ENCODE data around the gene DDX55. TPM values are rescaled to one million over a fixed set of nuclear protein-coding genes. Genes with fewer than 3 reads are reported as not detected.

The DDX55 gene
- total RNA-seq, 1 experiment from 2014 or later, result 50.0 TPM

DNA sequence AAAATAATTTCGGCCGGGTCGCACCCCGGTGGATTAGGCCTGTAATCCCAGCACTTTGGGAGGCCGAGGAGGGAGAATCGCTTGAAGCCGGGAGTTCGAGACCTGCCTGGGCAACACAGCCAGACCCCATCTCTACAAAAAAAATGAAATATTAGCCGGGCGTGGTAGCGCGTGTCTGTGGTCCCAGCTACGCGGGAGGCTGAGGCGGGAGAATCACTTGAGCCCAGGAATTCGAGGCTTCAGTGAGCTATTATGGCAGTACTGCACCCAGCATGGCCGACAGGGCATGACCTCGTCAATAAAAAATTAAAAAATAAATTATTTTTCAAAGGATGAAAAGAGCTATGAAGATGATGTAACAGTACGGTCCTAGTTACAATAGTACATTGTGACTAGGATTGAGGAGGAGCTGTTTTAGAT, 32.3 kb downstream of the DDX55 start:
- Histone ChIP-seq H3K36me3 (ENCODE audit: low read depth, low read length) (peaks cover 15% of the 10 kb centered on the region), H3K4me1 (ENCODE audit: insufficient read depth, low read length) (peaks cover 12% of the 10 kb centered on the region), H3K27ac (ENCODE audit: low read length) (peak overlapping the region; percentile 64), H4K20me1 (ENCODE audit: low read length) (no peaks in the 10 kb centered on the region), H3F3A (ENCODE audit: low read length, unreplicated experiment) (no peaks in the 10 kb centered on the region), H3K4me2 (ENCODE audit: low read length) (peak overlapping the region; percentile 84), H2AFZ (ENCODE audit: low read length) (peak overlapping the region; percentile 74), H3K9me2 (replicated peaks; ENCODE audit: low read length) (no peaks in the 10 kb centered on the region), H3K9ac (ENCODE audit: low read length) (peak overlapping the region; percentile 100), H3K4me3 (ENCODE audit: low read length) (peak overlapping the region; percentile 94), H3K9me3 (ENCODE audit: low read length) (no peaks in the 10 kb centered on the region), H3K79me2 (ENCODE audit: low read length) (peaks cover 43% of the 10 kb centered on the region), H3K27me3 (ENCODE audit: low read length) (no peaks in the 10 kb centered on the region)
- ChIA-PET CTCF (no interaction called here), POLR2A (ENCODE audit: unreplicated experiment) (no interaction called here)
- no peak for DNase-seq
- no peak for TF ChIP-seq EZH2phosphoT487 (IDR thresholded peaks at IDR 0.05; ENCODE audit: borderline replicate concordance, low read length)
- TF ChIP-seq, protein P1, sequence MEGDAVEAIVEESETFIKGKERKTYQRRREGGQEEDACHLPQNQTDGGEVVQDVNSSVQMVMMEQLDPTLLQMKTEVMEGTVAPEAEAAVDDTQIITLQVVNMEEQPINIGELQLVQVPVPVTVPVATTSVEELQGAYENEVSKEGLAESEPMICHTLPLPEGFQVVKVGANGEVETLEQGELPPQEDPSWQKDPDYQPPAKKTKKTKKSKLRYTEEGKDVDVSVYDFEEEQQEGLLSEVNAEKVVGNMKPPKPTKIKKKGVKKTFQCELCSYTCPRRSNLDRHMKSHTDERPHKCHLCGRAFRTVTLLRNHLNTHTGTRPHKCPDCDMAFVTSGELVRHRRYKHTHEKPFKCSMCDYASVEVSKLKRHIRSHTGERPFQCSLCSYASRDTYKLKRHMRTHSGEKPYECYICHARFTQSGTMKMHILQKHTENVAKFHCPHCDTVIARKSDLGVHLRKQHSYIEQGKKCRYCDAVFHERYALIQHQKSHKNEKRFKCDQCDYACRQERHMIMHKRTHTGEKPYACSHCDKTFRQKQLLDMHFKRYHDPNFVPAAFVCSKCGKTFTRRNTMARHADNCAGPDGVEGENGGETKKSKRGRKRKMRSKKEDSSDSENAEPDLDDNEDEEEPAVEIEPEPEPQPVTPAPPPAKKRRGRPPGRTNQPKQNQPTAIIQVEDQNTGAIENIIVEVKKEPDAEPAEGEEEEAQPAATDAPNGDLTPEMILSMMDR (conservative IDR thresholded peaks at IDR 0.05; ENCODE audit: low read depth, low read length), result no peak
- no peak for TF ChIP-seq EZH2 (IDR thresholded peaks at IDR 0.05; ENCODE audit: low read length, unreplicated experiment)
- intact Hi-C loops (cut with micrococcal nuclease), result no loop called here
- no peak for ATAC-seq
- BruUV-seq (replicated peaks), result TSS peak; percentile 94

DNA sequence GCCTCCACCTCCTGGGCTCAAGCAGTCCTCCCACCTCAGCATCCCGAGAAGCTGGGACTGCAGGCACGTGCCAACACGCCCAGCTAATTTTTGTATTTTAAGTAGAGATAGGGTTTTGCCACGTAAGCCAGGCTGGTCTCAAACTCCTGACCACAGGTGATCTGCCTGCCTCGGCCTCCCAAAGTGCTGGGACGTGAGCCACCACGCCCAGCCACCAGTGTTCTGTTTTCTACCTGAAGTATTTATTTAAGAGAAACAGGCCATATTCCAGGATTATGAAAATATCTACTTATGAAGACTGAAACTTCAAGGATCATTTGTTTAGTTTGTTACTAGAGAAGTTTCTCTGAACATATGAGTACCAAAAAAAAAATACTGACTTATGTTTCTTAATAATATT, 42.0 kb downstream of the DDX55 start:
- Histone ChIP-seq H3K9me2 (replicated peaks; ENCODE audit: low read length) (no peaks in the 10 kb centered on the region), H3F3A (ENCODE audit: low read length, unreplicated experiment) (no peaks in the 10 kb centered on the region), H3K79me2 (ENCODE audit: low read length) (no peaks in the 10 kb centered on the region), H3K27ac (ENCODE audit: low read length) (no peak overlapping the region), H3K9me3 (ENCODE audit: low read length) (no peaks in the 10 kb centered on the region), H3K36me3 (ENCODE audit: low read depth, low read length) (peaks cover 26% of the 10 kb centered on the region; the same call in 1 of the 2 replicates), H3K4me2 (ENCODE audit: low read length) (no peak overlapping the region), H3K4me1 (ENCODE audit: insufficient read depth, low read length) (no peaks in the 10 kb centered on the region), H3K27me3 (ENCODE audit: low read length) (no peaks in the 10 kb centered on the region), H2AFZ (ENCODE audit: low read length) (no peak overlapping the region), H3K9ac (ENCODE audit: low read length) (no peak overlapping the region), H3K4me3 (ENCODE audit: low read length) (no peak overlapping the region), H4K20me1 (ENCODE audit: low read length) (no peaks in the 10 kb centered on the region)
- ATAC-seq (no peak), DNase-seq (no peak)
- POLR2A ChIA-PET (ENCODE audit: unreplicated experiment), result interaction anchor here (0.6 kb wide), 1 partner anchor 523 kb away, joined by 4 read pairs; no protein-coding TSS in a partner anchor
- BruUV-seq (replicated peaks), result no TSS peak
- CTCF ChIA-PET, result no interaction called here
- TF ChIP-seq, protein P1 (conservative IDR thresholded peaks at IDR 0.05; ENCODE audit: low read depth, low read length), result no peak
- TF ChIP-seq EZH2phosphoT487 (IDR thresholded peaks at IDR 0.05; ENCODE audit: borderline replicate concordance, low read length) (no peak), EZH2 (IDR thresholded peaks at IDR 0.05; ENCODE audit: low read length, unreplicated experiment) (no peak)
- intact Hi-C loops (cut with micrococcal nuclease), result no loop called here

DNA sequence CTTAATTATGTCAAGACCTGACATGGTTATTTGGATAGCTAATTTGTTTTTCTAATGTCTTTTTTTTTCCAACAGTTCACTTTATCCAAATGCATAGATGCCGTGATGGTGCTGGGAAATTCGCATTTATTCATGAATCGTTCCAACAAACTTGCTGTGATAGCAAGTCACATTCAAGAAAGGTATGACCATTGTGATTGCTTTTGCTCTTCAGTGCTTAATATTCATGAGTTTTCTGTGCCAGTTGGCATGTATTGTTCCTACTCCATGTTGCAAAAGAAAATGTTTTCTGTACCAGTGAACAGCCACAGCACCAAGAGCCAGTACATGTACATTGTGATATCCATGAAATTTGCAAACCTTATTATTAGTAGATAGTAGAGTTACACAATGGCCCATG, 43.5 kb downstream of the DDX55 start:
- no peak overlapping the region for H3K4me2 ChIP-seq (ENCODE audit: low read length)
- H3K9me2 ChIP-seq (replicated peaks; ENCODE audit: low read length), result no peaks in the 10 kb centered on the region
- intact Hi-C loops (cut with micrococcal nuclease), result loop anchor here (1.0 kb wide), 1 partner anchor 785 kb away; no protein-coding TSS in a partner anchor
- H3K79me2 ChIP-seq (ENCODE audit: low read length), result no peaks in the 10 kb centered on the region
- CTCF ChIA-PET, result interaction anchor here (0.5 to 0.6 kb wide), 2 partner anchors 785 to 811 kb away, joined by 3 to 7 read pairs; no protein-coding TSS in a partner anchor
- no peaks in the 10 kb centered on the region for H4K20me1 ChIP-seq (ENCODE audit: low read length)
- no peak for ATAC-seq
- H2AFZ ChIP-seq (ENCODE audit: low read length), result no peak overlapping the region
- no peaks in the 10 kb centered on the region for H3K4me1 ChIP-seq (ENCODE audit: insufficient read depth, low read length)
- H3K4me3 ChIP-seq (ENCODE audit: low read length), result no peak overlapping the region
- no peak overlapping the region for H3K27ac ChIP-seq (ENCODE audit: low read length)
- H3F3A ChIP-seq (ENCODE audit: low read length, unreplicated experiment), result no peaks in the 10 kb centered on the region
- TF ChIP-seq EZH2phosphoT487 (IDR thresholded peaks at IDR 0.05; ENCODE audit: borderline replicate concordance, low read length) (no peak), EZH2 (IDR thresholded peaks at IDR 0.05; ENCODE audit: low read length, unreplicated experiment) (no peak)
- TF ChIP-seq, protein P1 (conservative IDR thresholded peaks at IDR 0.05; ENCODE audit: low read depth, low read length), result no peak
- BruUV-seq (replicated peaks), result no TSS peak
- H3K36me3 ChIP-seq (ENCODE audit: low read depth, low read length), result peaks cover 29% of the 10 kb centered on the region; the same call in 1 of the 2 replicates
- no peaks in the 10 kb centered on the region for H3K9me3 ChIP-seq (ENCODE audit: low read length)
- POLR2A ChIA-PET (ENCODE audit: unreplicated experiment), result no interaction called here
- H3K27me3 ChIP-seq (ENCODE audit: low read length), result no peaks in the 10 kb centered on the region
- H3K9ac ChIP-seq (ENCODE audit: low read length), result no peak overlapping the region
- no peak for DNase-seq

Measured in PC-3 (cell line).